CD4-positive, alpha-beta T cell treated with Interleukin-4 for 1 hour (primary cell): Measurements from ENCODE around the gene CAPN6.

Experiments
- DNase-seq, 2 donors: peaks; one replicate each; pipeline ENCODE4 v3.0.0-alpha.2; 2020 to 2022

CAPN6 gene, protein sequence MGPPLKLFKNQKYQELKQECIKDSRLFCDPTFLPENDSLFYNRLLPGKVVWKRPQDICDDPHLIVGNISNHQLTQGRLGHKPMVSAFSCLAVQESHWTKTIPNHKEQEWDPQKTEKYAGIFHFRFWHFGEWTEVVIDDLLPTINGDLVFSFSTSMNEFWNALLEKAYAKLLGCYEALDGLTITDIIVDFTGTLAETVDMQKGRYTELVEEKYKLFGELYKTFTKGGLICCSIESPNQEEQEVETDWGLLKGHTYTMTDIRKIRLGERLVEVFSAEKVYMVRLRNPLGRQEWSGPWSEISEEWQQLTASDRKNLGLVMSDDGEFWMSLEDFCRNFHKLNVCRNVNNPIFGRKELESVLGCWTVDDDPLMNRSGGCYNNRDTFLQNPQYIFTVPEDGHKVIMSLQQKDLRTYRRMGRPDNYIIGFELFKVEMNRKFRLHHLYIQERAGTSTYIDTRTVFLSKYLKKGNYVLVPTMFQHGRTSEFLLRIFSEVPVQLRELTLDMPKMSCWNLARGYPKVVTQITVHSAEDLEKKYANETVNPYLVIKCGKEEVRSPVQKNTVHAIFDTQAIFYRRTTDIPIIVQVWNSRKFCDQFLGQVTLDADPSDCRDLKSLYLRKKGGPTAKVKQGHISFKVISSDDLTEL

GRCh38 chrX:111270339-111270738, at the start of gene CAPN6:
TSS of gene CAPN6 (minus strand) at chrX:111270483. CDS start at chrX:111263936, 6,547 bp downstream.
- no peak for DNase-seq

- no peak for DNase-seq
These were observed 49.2 kb upstream of the CAPN6 start for GRCh38 chrX:111319451-111319850.

DNA sequence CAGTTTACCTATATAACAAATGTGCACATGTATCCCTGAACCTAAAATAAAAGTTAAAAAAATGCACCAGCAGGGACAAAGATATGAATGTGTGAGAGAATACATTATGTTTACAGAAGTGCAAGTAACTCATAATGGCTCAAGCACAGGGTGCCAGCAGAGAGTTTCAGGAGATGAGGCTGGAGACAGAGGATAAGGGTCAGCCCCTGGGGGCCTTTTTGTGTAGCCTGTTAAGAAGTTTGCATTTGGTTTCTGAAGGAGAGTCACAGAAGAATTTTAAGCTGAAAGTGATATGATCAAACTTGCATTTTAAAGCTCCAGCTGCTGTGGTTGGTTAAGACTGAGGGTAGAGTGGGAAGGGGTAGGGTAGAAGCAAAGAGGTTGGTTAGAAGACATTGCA, 48.6 kb upstream of the CAPN6 start:
- DNase-seq, result no peak

DNA sequence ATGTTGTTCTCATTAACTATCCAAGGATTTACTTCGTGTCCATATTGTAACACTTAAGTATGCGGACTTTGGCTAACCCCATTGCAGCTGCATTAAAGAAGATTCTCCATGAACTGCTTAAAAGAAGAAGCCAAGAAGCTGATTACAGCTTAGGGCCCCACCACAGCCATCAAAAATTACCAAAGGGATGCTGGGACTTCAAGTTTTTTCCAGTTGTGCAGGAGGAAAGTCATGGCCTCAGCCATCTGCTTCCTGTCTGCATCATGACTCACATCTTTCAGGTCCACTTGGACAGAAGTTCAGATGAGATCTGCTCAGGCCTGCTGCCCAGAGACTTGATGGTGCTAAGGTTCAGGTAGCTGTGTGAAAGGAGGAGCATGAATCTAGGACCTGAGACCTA, 38.8 kb upstream of the CAPN6 start:
- no peak for DNase-seq

DNA sequence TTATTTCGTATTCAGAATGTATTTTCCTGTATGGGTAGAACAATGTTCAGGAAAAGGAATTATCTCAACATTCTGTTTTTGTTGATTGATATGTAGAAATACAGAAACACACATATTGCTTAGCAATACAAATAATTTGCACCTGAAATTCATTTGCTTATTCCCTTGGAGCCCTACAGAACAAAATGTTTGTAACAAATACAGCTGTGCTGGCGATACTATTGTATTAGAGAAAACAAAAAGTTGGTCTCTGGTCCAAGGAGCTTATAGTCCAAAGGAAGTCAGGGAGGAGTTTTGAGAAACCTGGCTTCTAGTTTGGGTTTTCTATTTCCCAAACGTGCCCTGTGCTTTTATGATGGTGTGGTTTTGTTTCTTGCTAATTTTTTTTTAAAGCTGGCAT, 37.8 kb upstream of the CAPN6 start:
- no peak for DNase-seq

DNA sequence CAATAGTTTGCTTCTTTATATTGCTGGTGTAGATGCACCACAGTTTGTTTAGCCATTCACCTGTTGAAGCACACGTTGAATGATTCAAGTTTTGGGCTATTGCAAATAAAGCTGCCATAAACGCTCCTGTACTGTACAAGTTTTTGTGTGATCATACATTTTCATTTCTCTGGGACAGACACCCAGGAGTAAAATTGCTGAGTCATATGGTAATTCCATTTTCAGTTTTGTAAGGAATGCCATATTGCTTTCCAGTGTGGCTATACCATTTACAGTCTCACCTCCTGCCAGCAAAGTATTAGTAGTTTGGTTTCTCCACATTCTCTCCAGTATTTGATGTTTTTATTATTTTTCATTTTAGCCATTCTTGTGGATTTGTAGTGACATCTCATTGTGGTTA, 32.0 kb upstream of the CAPN6 start:
- no peak for DNase-seq

GRCh38 chrX:111288841-111289240, 18.6 kb upstream of the CAPN6 start:
- no peak for DNase-seq

DNA sequence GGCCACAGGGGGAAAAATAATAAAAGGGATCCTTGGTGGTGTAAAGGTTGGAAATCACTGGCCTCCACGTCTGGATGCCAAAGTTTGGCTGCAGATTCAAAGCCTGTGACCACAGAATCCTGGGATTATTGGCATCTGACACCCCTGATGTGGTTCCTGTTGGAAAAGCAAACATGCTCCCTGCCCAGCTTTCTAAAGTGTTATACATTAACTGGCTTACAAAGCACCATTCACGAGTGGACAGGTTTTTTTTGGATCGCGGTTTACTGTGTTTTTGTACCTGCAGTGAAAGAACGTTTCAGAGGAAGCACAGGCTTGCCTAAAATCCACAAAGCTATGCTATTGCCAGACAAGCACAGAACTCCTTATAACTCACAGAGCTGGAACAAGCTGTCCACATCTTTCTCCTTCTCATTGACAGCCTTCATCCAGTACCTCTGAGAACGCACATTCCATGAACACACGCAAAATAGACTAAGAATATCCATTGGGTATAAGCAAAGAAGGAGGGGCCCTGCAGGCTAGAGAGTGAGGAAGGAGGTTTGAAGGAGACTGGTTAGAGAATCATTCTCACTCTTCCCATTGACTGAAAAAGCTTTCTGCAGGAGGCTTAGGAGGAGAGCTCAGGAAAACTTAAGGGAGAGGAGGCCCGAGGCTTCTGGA, 14.5 kb upstream of the CAPN6 start:
- no peak for DNase-seq

GRCh38 chrX:111283446-111283845, 13.2 kb upstream of the CAPN6 start:
- DNase-seq, result no peak

- DNase-seq, result no peak
These were observed 12.7 kb upstream of the CAPN6 start for GRCh38 chrX:111282991-111283390.

- DNase-seq, result no peak
These were observed 11.9 kb upstream of the CAPN6 start for GRCh38 chrX:111282139-111282538.

DNA sequence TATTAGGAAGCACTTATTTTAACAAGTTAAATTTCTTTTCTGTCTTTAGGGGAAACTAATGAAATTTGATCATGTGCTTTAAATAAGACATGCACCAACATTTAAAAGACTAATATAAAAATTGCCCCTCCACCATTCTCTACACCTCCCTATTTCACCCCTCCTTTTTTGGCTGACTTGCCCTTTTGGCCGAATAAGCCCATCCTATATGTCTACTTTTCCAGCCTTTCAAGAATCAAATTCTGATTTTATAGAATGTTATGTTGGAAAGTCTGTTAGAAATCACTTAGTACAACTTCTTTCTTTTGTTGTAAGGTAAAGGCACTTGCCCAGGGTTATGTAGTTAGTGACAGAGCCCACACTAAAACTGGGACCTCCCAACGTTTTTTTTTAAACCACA, 1.8 kb downstream of the CAPN6 start:
- DNase-seq, result no peak

DNA sequence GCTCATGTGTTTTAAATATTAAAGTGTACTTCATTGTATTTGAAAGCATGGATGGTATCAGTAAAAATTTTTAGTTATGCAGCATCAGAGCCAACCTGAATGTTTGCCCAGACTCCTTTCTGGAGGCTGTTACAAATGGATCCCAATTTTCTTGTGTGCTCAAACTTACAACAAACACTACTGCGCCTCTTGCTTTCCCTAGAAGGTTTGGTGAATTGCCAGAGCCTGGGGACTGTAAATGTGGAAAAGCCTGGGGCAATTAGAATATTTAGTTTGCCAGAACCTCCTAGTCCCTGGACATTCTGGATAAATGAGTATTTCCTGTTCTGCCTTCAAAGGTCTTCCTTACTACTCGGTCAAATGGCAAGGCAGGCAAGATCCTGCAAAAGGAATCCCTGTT, 4.8 kb downstream of the CAPN6 start:
- DNase-seq, result no peak

- DNase-seq, result no peak
These were observed 5.9 kb downstream of the CAPN6 start for GRCh38 chrX:111264385-111264784.

DNA sequence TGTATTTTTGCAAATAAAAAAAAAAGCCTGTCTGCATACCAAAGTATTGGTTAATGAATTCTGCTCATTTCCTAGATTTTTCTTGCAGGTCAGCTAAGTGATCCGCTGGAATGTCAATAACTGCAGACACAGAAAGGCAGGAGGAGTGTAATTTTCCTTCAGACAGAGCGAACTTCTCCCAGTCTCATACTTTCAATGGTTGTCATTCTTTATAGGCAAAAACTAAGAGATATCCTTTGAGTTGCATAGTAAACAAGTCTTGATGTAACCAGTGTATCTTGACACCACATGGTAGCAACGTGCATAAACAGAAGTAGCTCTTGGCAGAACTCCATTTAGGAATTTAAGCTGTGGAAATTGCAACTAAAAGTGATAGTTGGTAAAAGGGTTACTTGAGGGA, 8.2 kb downstream of the CAPN6 start:
- no peak for DNase-seq

DNA sequence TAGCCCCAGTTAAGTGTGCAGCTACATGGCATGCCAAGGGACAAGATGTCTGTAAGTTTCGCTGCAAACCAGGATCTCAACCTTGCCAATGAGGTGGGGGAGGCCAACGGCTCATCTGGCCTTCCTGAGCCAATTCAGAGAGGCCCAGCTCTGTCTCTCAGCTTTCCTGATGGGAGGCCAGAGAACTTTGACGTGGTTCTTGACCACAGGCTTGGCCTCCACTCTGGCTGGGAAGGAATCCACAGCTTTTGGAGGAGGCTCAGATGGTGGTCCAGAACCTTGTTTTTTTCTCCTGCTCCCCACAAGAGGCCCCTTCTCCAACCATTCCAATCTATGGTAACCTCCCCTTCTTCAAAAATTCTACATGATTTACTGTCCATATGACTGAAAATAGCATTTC, 9.8 kb downstream of the CAPN6 start:
- no peak for DNase-seq

- DNase-seq, result no peak
These were observed 10.7 kb downstream of the CAPN6 start for GRCh38 chrX:111259559-111259958.

DNA sequence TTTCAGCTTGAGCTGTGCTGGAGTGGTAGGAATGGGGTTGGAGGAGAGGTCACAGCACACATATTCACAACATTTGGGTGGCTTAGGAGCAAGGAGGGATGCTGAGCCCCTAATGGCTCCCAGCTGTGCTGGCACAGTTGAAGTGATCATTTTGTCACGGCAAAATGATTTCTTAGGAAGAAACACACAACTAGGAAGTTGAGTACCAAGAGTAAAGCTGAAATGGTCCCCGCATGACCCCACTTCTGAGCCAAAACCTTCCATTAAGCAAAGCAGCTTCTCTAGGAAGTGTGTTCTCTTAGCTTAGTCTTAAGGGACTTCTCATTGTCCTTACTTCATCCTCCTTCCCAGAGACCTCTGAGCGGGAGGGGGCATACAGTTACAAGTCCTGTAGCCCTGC, 12.6 kb downstream of the CAPN6 start:
- no peak for DNase-seq

GRCh38 chrX:111254896-111255693, 15.2 kb downstream of the CAPN6 start:
- no peak for DNase-seq

DNA sequence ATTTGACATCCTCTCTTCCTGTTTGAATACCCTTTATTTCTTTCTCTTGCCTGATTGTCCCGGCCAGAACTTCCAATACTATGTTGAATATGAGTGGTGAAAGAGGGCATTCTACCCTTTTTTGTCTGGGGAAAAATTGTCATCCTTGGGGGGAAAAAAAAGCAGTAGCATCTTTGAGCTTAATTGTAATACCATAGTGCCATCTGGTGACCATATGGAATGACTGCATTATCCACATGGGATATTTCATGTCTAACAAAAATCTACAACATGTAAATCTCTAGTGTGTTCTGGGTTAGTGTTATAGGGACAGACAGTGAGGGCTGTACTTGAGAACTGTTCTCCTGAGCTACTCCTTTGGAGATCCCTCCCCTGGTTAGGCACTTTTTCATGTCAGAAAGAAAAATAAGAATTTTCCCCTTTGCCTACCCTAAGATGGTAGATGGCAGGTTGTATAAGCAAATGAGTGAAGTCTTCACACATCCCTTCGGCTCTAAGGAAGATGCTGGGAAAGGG, 26.0 kb downstream of the CAPN6 start:
- peak in 1 of 2 donors; percentile 14 for DNase-seq

GRCh38 chrX:111216293-111216801, 53.9 kb downstream of the CAPN6 start:
- no peak for DNase-seq

DNA sequence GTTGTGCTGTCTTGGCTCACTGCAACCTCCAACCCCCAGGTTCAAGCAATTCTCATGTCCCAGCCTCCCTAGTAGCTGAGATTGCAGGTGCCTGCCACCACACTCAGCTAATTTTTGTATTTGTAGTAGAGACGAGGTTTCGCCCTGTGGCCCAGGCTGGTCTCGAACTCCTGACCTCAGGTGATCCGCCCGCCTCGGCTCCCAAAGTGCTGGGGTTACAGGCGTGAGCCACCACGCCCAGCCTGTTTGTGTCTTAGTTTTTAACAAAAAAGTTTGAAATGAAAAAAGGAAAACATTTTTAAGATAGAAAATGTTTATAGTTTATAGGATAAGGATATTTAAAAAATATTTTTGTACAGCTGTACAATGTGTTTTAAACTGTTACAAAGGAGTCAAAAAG, 62.4 kb downstream of the CAPN6 start:
- DNase-seq, result no peak

- no peak for DNase-seq
These were observed 70.0 kb downstream of the CAPN6 start for GRCh38 chrX:111200327-111200726.
